AG09309 (cell line): ENCODE measurements around the gene TECPR2.
A peak's percentile ranks its signal among the peaks of the same experiment; 100 is the strongest.

Experiments used
- DNase-seq: peaks from one replicate; pipeline ENCODE4 v3.0.0-alpha.2; 2010; ENCODE audit warnings: low read depth
- H3K4me3 ChIP-seq: 2 replicates; pipeline ENCODE4 v1.5.1; 2011; ENCODE audit warnings: mild to moderate bottlenecking, low read depth, low read length, moderate library complexity; ENCODE audit not compliant: control insufficient read depth
- TF ChIP-seq, protein P1 (sequence below): IDR thresholded peaks from 2 replicates; pipeline ENCODE4 v1.5.1; 2011; ENCODE audit warnings: mild to moderate bottlenecking, low read depth, low read length, inconsistent platforms; ENCODE audit not compliant: insufficient read depth, control insufficient read depth; ENCODE audit errors: missing control alignments

Gene TECPR2

GRCh38 chr14:102506626-102506925 is 143.8 kb downstream of the TECPR2 start:
- no peak for DNase-seq
- no peak overlapping the region for H3K4me3 ChIP-seq
- TF ChIP-seq, protein P1, sequence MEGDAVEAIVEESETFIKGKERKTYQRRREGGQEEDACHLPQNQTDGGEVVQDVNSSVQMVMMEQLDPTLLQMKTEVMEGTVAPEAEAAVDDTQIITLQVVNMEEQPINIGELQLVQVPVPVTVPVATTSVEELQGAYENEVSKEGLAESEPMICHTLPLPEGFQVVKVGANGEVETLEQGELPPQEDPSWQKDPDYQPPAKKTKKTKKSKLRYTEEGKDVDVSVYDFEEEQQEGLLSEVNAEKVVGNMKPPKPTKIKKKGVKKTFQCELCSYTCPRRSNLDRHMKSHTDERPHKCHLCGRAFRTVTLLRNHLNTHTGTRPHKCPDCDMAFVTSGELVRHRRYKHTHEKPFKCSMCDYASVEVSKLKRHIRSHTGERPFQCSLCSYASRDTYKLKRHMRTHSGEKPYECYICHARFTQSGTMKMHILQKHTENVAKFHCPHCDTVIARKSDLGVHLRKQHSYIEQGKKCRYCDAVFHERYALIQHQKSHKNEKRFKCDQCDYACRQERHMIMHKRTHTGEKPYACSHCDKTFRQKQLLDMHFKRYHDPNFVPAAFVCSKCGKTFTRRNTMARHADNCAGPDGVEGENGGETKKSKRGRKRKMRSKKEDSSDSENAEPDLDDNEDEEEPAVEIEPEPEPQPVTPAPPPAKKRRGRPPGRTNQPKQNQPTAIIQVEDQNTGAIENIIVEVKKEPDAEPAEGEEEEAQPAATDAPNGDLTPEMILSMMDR = no peak

- no peak for DNase-seq
- TF ChIP-seq, protein P1 = no peak
- H3K4me3 ChIP-seq = no peak overlapping the region
Measured at GRCh38 chr14:102507081-102507856, 144.5 kb downstream of the TECPR2 start.

DNA sequence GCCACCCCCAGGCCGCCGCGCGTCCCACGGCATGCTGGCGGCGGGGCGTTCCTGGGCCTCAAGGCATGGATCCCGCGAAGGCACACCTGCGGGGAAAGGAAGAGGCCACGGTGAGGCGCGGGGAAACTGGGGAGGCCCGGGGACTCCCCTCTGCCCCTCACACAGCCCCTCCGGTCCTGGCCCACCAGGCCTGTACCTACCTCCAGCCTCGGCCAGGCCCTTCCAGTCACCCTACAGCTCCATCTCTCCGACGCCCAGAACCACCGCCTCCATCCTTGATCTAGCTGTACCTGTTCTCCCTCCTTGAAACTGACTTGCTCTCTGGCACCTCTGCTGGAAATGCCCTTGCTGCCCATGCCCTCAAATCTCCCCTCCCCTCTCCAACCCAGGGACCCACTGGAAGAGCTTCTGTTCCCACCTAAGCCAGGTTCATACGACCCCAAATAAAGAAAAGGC is 145.1 kb downstream of the TECPR2 start:
- DNase-seq = no peak
- TF ChIP-seq, protein P1 = no peak
- no peak overlapping the region for H3K4me3 ChIP-seq

GRCh38 chr14:102508410-102508773 is 145.7 kb downstream of the TECPR2 start:
- peak overlapping the region; percentile 68 for H3K4me3 ChIP-seq
- no peak for DNase-seq
- TF ChIP-seq, protein P1 = no peak

GRCh38 chr14:102508774-102509745 is 146.3 kb downstream of the TECPR2 start:
- peak overlapping the region; percentile 68 for H3K4me3 ChIP-seq
- no peak for DNase-seq
- TF ChIP-seq, protein P1 = no peak

DNA sequence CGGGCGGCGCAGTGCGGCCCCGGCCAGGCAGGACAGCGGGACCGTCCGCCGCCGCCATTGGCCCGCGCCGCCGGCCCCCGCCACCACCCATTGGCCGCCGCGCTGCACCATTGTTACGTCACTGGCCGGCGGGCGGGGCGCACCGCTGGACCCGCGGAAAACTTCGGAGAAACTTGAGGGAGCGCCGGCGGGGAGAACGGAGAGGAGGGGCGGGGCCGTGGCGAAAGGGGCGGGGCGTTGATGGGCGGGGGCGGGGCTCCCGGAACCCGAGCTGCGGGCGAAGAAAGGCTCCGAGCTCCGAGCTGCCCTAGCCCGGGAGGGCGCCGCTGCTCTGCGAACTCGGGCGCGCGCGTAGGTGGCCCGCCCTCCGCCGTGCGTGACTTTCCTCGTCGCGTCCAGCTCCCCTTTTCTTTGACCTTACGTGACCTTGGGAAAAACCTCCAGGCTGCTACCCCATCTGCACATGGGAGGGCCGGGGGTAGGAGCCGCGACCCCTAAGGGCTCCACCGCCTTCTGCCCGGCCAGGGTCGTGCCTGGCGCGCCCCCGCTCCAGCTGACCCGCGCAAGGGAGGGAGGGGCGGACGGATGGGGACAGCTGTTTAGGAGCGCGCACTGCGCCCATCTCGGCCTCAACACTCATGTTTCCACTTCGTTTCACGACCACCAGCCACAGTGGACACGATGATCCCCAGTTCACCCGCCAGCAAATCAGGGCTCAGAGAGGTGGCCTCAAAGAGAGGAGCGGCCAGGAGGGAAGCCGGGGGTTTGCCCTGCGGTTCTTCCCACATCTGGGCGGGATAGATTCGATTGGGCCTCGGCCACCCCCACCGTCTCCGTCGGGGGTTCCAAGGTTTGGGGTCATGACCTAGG is 147.2 kb downstream of the TECPR2 start, which contains the start of gene ANKRD9:
TSS of gene ANKRD9 (minus strand) at position 31 of the 870 bp plus-strand sequence. CDS start 1,887 bp downstream, outside the sequence.
- peak within 1 kb of the TSS; percentile 68 for H3K4me3 ChIP-seq
- TF ChIP-seq, protein P1 = no peak
- peak; percentile 54 for DNase-seq
